Measurements from ENCODE around the gene EIF4A3.

Gene EIF4A3

DNA sequence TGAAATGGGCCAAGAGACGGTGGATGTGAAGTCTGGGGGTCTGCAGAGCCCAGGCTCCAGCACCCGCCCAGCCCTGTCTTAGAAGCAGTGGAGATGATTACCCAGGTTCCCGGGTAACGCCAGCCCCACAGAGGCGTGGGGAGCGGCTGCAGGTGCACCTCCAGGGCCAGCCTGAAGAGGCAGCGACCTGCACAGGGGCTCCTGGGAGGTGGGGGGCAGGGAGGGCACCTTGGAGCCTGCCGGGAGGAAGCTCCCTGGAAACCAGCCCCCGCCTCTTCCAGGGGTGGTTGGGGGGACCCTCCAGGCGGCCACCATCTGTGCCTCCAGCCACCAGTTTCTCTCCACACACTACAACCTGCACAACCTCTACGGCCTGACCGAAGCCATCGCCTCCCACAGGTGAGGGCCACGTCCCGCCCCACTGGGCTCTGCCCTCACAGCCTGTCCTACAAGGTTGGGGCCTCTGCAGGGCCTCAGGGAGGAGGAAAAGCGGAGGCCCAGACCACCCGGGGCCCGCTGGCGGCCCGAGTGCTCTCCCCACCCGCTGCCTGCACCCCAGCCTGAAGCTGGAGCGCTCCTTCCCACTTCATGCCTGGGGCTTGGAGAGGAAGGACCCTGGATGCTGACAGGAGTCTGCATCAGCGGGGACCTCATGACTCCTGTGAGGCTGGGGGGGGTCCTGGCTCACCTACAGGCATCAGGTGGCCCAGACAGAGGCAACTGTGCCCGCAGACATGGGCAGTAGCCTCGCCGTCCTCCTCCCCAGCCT, 35.0 kb downstream of the EIF4A3 start:
- DNase-seq: no peak

DNA sequence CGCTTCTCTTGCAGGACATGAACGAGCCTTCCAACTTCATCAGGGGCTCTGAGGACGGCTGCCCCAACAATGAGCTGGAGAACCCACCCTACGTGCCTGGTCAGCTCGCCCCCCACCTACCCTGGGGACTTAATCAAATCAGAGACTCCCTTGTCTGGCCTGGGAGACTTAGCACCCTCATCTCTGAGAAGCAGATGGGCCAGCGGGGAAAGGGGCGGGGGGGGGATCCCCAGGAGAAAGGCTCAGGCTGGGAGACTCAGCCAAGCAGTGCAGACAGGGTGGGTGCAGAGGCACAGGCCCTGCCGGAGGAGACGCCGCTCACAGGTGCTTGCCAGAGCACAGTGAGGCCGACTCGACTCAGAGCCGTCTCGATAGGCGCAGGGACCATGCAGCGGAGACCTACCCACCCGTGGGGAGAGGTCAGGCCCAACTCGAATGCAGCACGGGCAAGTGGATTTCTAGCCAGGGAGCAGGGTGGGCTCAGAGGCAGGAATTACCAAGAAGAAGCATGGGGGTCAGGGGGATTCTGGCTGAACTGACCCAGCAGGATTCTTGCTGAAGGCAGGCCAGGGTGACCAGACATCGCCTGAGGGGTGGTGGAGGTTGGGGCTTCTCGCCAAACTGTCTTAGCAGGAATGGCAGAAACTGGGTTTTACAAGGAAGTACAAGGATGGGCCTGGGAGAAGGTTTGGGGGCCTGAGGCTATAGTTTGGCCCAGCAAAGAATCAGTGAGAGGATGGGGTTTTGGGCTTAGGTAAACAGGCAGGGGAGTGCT, 35.8 kb downstream of the EIF4A3 start:
- no peak for DNase-seq

DNA sequence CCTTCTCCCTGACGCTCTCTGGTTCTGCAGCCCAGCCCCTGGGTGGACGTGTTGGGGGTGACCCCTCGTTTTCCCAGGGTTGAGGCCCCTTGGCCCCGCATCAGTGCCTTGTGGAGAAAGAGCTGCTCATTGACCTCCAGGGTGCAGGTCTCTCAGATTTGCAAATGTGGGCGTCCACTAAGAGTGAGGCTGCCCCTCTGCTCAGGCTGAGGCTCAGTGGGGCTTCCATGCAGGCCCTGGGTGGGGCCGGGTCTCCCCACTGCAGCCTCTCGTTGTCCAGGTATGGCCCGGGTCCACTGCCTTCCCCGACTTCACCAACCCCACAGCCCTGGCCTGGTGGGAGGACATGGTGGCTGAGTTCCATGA, 36.5 kb downstream of the EIF4A3 start:
- no peak for DNase-seq

DNA sequence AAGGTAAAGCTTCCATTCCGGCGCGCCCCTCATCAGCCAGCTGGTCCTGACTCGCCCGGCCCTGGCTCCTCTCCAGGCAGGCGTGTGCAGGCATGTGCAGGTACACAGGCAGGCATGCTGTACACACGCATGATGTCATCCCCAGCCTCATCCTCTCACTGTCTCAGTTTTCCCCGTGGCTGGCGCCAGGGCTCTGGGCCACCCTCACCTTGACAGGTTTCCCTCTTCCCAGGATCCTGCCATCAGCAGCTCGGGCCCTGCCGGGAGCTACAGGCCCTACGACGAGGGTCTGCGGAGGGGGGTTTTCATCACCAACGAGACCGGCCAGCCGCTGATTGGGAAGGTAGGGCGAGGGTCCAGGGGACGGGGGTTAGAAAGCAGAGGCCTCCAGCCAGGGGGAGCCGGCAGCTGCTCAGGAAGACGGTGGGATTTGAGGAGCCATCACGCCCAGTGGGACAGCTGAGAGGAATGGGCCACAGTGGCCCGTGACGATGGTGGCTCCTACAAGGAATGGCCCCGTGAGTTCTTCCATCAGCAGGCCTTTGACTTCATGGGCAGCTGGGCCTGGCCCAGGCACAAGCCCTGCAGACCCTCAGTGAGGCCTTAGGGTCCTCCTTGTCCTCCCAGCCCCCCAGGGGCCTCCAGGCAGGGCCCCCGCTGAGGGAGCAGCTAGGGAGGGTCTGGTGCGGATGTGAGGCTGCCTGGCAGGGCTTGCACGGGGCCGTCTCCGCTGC, 37.0 kb downstream of the EIF4A3 start:
- DNase-seq: no peak

GRCh38 chr17:80109066-80109660, 37.8 kb downstream of the EIF4A3 start:
- no peak for DNase-seq

DNA sequence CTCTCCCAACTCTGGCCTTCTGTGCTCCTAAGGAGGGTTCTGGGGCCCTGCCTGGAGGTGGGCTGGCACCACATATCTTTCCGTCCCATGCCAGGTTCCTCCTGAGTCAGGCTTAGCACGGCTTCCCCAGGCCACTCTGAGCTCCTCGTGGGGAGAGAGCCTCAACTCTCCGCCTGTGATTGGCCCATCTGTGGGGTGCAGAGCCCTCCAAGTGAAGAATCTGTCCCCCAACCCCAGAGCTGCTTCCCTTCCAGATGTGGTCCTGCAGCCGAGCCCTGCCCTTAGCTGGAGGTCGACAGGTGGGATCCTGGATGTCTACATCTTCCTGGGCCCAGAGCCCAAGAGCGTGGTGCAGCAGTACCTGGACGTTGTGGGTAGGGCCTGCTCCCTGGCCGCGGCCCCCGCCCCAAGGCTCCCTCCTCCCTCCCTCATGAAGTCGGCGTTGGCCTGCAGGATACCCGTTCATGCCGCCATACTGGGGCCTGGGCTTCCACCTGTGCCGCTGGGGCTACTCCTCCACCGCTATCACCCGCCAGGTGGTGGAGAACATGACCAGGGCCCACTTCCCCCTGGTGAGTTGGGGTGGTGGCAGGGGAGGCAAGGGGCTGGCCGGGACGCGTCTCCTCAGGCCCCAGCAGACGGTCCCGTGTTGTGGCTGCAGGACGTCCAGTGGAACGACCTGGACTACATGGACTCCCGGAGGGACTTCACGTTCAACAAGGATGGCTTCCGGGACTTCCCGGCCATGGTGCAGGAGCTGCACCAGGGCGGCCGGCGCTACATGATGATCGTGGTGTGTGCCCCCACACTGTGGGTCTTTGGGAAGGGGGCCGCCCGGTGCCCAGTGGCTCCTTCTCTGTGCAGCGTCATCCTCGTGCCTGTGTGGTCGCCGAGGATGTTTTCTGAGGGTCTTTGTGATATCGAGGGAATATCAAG, 38.6 kb downstream of the EIF4A3 start:
- DNase-seq: no peak

DNA sequence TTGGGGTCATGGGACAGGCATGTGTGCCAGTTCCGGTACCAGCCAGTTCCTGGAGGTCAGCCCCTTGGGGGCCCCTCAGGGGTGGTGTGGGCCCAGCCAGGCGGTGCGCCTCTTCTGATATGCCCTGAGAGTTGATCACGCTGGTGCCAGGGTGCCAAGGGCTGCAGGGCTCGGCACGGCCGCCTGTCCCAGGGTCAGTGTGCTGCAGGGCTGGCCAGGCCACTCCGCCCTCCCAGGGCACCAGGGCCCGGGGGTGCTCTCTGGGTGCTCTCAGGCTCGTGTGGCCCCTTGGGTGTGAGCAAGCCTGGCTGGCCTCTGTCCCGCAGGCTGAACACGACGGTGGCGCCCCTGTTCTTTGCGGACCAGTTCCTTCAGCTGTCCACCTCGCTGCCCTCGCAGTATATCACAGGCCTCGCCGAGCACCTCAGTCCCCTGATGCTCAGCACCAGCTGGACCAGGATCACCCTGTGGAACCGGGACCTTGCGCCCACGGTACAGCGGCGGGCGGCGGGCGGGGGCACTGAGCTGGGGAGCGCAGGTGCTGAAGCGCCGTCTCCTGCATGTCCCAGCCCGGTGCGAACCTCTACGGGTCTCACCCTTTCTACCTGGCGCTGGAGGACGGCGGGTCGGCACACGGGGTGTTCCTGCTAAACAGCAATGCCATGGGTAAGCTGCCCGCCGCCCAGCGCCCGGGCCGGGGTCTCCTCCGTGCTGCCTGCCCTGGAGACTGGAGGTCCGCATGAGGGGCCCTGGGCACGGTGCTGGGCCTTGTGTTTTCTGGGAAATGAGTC, 39.5 kb downstream of the EIF4A3 start:
- DNase-seq: no peak

GRCh38 chr17:80106751-80107150, 40.2 kb downstream of the EIF4A3 start:
- no peak for DNase-seq

- DNase-seq: no peak
These were observed 40.8 kb downstream of the EIF4A3 start for GRCh38 chr17:80106176-80106575.

GRCh38 chr17:80105762-80106161, 41.2 kb downstream of the EIF4A3 start:
- peak; percentile 56 for DNase-seq

GRCh38 chr17:80104956-80105375, 42.0 kb downstream of the EIF4A3 start:
- DNase-seq: no peak

DNA sequence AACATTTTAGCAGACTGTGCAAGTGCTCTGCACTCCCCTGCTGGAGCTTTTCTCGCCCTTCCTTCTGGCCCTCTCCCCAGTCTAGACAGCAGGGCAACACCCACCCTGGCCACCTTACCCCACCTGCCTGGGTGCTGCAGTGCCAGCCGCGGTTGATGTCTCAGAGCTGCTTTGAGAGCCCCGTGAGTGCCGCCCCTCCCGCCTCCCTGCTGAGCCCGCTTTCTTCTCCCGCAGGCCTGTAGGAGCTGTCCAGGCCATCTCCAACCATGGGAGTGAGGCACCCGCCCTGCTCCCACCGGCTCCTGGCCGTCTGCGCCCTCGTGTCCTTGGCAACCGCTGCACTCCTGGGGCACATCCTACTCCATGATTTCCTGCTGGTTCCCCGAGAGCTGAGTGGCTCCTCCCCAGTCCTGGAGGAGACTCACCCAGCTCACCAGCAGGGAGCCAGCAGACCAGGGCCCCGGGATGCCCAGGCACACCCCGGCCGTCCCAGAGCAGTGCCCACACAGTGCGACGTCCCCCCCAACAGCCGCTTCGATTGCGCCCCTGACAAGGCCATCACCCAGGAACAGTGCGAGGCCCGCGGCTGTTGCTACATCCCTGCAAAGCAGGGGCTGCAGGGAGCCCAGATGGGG, 42.5 kb downstream of the EIF4A3 start:
- no peak for DNase-seq

- no peak for DNase-seq
These were observed 43.4 kb downstream of the EIF4A3 start for GRCh38 chr17:80103449-80104085.

DNA sequence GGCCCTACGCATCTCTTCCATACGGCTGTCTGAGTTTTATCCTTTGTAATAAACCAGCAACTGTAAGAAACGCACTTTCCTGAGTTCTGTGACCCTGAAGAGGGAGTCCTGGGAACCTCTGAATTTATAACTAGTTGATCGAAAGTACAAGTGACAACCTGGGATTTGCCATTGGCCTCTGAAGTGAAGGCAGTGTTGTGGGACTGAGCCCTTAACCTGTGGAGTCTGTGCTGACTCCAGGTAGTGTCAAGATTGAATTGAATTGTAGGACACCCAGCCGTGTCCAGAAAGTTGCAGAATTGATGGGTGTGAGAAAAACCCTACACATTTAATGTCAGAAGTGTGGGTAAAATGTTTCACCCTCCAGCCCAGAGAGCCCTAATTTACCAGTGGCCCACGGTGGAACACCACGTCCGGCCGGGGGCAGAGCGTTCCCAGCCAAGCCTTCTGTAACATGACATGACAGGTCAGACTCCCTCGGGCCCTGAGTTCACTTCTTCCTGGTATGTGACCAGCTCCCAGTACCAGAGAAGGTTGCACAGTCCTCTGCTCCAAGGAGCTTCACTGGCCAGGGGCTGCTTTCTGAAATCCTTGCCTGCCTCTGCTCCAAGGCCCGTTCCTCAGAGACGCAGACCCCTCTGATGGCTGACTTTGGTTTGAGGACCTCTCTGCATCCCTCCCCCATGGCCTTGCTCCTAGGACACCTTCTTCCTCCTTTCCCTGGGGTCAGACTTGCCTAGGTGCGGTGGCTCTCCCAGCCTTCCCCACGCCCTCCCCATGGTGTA, 44.1 kb downstream of the EIF4A3 start:
- no peak for DNase-seq

GRCh38 chr17:80101946-80102663, 44.8 kb downstream of the EIF4A3 start:
- DNase-seq: no peak

GRCh38 chr17:80101011-80101945, 45.6 kb downstream of the EIF4A3 start, which contains the start of gene GAA:
Gene GAA (plus strand): TSS chr17:80101581. CDS start chr17:80104587, 3,006 bp downstream.
- peak; percentile 87 for DNase-seq

DNA sequence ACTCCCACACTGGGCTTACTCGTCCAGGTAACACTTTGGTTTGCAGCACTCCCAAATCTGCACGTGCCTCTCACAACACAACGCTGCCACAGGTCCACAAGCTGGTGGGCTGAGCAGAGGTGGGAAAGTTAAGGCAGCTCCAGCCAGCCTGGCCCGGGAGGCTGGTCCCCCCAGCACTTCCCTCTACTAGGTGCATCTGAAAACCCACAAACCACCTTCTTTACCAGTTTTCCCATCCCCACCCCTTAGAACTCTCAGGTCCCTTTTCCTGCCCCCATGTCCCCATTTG, 46.9 kb downstream of the EIF4A3 start:
- DNase-seq: no peak

Measured in fibroblast of skin of scalp (primary cell).